ENCODE measurements around the gene REEP1.
"Not testable (repeated sequence)": the region's sequence is repeated elsewhere in the genome, so short reads cannot be mapped to it uniquely, and the experiment has no call there.

The REEP1 gene

DNA sequence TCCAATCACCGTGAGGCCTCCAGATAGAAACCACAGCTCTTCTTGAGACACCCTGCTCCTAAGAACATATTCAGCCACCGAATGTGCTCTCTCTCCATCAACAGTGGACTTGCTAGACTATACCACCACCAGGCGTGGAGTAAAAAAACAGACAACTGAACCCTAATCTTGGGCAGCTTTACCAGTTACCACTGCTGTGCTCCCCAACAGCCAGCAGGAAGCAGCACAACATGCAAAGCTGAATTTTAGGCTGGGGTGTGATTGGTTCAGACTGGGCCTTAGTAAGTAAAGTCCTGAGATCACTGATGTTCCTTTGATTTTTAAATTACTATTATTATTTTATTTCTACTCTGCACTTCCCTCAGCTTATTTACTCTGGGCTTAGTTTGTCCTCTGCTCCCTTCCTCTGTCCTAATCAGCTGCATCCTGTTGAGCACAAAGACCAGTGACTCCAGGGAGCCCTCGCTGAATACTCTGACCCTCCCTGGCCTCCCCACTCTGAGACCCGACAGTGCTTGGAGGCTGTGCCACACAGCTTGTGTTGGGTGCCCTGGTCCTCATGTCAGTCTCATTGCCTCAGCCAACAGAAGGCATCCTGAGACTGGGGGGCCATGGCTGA is 116.3 kb downstream of the REEP1 start:
- DNase-seq, result peak; percentile 34

DNA sequence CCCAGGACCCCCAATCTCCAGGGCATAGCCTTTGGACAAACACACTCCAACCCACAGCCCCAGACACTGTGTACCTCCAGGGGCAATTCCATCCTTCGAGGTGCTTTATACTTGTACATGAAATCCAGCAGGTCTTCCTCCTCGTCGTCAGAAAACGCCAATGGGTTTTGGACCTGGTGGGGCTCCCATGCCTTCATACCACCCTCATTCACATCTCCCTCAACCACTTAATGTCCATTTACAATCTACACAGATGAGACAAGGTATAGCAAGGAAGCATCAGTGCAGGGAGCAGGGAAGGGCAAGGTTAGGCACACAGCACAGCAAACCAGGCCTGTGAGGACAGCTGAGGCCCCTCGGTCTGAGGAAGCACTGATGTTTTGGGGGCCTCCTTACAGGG is 117.5 kb downstream of the REEP1 start:
- no peak for DNase-seq

DNA sequence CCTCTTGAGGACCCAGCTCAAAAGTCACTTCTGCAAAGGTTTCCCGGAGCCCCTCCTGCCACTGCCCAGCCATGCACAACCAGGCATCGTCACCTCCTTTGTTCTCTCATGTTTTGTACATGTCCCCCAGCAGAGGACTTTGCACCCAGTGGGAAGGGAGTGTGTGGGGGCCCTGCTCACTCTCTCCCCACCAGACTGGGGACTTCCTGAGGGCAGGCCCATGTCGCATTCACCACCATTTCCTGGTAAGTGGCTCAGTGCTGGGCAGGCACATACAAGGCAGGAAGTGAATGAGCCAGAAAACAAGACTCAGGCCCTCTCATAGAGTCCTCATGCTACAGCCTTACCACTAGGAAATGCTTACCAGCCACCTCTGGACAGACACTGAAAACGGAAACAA is 119.3 kb downstream of the REEP1 start:
- DNase-seq, result no peak

DNA sequence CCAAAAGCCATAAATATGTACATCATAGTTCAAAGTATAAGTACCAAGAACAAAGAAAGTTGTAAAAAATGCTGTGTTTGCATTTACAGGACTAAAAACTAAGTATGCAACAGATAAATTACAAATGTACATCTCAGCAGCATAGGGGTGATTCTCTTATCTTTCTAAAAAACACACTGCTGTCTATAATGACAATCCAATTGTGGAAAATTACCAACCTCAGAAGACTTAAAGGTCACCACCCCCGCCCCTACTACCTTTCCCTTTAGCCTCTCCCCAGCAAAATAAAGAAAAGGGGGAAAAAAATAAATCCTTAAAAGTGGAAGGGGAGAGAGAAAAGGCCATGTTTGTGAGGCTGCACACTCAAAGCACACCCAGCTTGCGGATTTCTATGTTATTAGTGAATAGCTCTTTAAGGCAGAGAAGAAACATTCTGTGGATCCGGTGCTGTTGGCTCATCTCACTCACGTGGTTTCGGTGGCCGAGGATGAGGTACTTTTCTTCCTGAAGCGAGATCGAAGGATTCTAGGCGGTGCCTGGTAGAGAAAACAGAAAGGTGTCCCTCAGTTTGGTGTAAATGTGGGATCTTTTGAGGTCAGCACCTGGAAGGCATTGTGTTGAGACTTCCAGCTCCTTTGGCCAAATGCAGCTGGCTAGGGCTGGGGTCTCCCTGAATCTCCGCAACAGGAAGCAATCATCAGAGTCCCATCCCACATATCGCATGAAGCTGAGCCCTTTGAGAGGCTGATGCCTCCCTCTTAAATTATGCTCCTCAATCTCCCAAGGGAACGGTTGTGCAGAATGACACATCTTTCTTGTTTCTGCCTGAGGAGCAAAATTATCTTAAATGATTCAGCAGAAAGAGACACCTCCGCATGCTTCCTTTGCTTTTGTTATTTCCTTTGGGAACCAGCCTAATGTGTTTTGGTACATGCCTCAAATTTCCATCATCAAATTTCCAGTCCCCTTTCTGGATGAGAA is 120.6 kb downstream of the REEP1 start:
- DNase-seq, result no peak

DNA sequence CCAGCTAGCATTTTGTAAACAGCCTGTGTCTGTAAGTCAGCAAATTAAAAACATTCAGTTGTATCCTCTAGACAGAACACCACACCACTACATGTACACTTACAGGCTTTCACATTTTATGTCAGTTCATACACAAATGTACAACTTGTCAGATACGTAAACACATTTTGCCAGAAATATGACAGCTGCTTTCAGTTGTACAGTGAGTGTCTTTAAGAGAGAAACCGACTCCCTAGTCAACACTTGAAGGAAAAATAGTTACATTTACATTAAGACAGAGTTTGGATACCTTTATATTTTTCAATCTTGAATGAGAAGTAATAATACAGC is 123.0 kb downstream of the REEP1 start:
- no peak for DNase-seq

DNA sequence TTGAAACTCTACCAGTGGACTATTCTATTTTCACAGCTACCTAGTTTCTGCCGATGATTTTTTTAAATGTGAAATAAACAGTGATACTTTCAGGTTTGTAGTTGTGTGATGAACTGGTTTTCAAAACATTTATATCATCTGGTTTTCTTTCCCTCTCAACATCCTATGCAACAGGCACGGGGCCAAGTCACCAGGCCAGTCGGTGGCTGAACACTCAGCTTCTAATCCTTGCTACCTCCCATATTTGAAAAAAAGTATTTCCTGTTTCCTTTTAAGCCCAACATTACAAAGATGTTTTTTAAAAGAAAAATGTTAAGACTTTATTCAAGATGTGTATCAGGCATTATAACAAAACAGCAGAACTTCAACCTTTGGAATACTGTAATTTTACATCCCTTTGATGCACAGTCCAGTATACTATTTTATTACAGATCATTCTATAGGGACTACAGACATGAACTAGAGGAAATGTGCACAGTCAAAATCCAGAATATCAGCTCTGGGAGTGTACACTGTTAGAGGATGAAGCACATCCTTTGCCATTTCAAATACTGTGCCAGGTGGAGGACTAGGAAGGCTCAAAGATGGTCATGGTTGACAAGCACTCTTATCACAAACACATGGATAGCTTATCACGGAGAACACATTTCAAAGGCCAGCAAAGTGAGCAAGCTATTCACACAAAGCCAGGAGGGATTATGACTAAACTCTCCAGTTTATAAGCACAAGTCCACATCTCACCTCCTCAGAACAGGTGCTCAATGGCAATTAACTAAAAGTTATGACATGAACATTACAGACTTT is 123.5 kb downstream of the REEP1 start:
- peak; percentile 35 for DNase-seq

DNA sequence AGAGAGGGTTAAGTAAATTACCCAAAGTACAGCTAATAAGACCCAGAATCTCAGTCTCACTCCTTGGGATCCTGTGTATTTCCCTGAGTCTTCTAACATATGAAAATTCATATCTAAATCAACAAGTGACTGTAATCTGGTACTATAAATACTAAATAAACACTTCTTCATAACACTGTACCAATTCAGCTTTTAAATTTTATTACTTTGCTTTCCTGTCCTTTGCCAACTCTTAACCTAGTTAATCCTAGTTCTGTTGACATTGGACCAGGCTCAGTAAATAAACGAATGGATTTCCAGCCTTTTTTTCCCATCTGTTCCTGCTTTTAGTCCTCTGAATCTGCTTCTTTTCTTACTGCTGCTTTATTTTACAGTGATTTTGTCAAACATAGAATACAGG is 124.4 kb downstream of the REEP1 start:
- no peak for DNase-seq

DNA sequence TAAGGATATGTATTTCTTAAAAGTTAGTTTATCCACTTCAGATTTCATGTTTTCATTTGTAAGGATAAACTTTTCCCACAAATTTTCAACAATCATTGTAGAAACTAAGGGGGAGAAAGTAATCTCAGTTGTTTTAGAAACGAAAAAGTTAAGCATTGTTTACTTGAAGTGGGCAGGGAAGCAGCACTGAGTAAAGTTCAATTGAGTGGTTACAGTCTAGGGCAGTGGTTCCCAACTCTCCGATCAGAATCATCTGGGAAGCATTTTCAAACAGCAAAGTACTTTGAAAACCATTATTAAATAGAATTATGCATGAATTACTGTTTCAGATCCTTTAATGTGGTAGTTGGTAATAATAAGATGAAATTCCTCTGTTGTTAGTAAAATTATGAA is 125.6 kb downstream of the REEP1 start:
- no peak for DNase-seq

DNA sequence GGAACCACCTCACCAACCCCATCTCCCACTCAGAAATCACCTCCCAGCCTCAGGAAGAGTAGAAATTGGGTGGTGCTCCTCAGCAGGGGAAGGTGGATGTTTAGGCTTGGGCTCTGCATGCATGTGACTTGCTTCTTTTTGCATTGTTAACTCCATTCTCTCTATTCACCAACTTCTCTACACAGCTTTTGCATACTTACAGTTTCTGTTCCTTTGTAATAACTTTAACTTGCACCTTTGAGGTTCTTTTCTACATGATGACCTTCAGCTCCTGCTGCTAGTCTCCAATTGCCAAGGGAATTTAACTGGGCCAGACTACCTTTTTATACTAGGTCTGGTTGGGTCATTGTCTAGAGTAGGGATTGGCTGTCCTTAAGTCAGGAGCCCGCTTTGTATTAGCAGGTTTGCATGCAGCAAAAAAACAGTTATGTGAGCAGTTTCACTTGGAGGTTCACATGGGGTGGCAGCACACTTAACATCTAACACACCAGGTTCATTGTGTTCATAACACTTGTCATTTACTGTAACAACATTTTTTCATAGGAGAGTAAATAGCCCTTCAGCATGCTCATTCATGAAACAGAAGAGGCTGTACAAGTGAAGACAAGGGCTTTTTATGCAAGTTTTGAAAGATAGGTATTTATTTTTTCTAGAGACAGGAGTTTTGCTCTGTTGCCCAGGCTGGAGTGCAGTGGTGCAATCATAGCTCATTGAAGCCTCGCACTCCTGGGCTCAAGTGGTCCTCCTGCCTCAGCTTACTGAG is 126.2 kb downstream of the REEP1 start:
- DNase-seq, result no peak

DNA sequence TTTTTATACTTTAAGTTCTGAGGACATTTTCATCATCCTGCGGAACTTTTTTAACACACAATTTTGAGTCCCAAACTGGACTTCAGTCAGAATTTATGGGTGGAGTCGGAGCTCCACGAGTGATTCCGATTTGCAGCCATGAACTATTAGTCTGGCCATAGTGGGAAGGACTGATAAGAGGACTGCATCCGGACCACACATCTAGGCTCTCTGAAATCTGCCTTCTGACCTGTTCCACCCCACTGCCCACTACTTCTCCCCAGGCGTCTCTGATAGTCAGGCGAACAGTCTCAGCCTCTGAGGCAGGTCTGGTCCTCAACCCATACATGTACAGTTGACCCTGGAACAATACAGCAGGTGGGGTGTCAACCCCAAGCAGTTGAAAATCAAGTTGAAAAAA is 133.0 kb downstream of the REEP1 start:
- DNase-seq, result no peak

DNA sequence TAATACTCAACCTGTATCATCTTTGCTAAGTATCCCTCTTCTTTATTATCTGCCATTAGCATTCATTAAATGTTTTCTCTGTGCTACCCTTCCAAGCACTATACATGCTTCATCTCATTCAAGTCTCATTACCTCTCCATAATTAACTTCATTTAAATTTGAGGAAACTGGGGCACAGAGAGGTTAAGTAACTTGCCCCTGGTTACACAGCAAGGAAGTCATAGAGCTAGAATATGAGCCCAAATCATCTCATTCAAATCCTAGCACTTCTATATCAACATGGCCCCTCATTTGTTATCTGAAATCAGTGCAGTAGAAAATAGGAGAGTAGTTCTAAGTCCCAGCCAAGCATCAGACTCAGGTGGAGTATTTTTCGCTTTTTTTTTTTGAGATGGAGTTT is 133.8 kb downstream of the REEP1 start:
- no peak for DNase-seq

DNA sequence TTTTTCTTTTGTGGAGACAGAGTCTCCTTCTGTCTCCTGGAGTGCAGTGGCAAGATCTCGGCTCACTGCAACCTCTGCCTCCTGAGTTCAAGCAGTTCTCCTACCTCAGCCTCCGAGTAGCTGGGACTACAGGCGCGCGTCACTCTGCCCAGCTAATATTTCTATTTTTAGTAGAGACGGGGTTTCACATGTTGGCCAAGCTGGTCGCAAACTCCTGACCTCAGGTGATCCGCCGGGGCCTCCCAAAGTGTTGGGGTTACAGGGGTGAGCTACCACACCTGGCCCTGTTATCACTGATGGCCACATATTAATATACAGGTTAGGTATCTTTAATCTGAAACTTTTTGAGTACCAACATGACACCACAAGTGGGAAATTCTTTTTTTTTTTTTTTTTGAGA is 134.7 kb downstream of the REEP1 start:
- no peak for DNase-seq

DNA sequence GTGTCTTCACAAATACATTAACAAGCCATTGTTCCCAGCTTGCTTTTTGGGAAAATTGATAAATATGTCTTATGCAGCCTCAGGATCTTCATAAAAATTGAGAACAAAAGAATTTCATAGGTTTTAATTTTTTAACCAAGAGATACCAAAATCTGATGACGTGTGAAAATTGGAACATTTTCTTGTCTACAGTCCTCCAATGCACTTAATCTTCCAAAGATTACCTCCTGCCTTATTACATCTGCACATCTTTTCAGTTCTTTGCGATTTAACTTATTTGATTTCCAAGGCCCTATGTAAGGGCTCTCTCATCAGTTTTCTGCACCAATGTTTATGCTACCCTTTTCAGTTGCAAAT is 135.1 kb downstream of the REEP1 start:
- no peak for DNase-seq

DNA sequence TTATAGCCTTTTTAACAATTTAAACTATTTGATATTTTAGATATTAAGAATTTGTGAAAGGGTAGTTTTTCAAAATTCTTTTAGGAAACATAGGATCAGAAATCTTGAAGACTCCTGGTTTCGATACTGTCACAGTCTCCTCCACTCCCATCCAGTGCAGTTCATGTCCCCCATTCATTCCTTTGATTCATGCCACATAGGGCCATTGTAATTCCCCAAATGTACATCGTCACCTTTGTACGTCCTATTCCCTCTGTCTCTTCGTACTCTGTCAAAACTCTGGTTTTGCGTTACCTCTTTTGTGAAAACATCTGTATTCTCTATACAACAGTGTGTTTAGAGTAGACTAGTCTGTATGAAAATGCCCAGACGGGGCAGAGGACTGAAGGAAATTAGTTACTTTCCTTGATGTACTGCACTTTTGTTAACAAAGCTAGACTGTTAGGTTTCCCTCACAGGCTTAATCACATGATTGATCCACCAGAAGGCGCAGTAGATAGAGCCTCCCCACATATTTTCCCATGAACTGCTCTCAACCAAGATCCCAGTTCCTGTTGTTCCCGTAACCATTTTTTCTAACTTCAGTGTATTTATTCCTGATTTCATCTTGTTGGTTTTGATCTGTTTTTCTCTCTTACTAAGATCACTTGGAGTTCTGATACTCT is 135.6 kb downstream of the REEP1 start:
- DNase-seq, result no peak

DNA sequence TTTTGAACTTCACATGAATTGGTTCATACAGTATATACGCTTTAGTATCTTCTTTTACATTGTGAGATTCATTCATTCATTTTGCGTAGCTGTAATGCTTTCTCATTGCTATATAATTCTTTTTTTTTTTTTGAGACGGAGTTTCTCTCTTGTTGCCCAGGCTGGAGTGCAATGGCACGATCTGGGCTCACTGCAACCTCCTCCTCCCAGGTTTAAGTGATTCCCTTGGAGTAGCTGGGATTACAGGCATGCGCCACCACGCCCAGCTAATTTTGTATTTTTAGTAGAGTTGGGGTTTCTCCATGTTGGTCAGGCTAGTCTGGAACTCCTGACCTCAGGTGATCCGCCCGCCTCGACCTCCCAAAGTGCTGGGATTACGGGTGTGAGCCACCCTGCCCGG is 136.9 kb downstream of the REEP1 start:
- not testable (repeated sequence) for DNase-seq

DNA sequence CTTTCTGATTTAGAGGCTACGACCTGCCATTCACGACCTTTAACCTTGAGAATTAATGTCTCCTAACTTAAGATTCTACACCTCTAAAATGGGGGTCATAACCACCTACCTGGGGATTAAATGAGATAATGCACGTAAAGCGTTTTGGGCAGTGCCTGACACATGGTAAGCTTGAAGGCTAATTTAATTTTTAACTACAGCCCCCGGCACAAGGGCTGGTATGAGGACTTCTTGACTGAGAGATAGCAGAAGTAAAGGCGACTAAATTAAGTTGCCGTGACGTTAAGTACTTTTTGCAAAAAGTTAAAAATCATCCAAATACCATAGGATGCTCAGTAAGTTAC is 137.6 kb downstream of the REEP1 start:
- no peak for DNase-seq

DNA sequence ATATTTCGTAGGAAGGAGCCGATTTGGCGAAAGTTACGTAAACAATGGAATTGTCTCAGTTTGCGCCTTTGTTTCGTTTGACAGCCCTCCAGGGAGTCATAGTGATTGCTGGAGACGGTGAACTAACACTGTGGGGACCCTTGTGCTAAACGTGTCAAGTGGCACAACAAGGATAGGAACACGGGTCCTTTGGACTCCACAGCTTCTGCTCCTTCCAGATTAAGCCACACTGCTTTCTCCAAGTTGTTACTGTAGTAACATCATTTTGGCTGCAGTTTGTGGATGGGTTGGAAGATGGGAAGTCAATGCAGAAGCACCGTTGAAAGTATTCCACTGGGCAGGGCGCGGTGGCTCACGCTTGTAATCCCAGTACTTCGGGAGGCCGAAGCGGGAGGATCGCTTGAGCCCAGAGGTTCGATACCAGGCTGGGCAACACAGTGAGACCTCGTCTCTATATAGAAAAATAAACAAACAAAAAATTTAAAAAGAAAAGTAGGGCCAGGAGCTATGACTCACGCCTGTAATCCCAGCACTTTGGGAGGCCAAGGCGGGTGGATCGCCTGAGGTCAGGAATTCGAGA is 141.5 kb downstream of the REEP1 start:
- DNase-seq, result no peak

DNA sequence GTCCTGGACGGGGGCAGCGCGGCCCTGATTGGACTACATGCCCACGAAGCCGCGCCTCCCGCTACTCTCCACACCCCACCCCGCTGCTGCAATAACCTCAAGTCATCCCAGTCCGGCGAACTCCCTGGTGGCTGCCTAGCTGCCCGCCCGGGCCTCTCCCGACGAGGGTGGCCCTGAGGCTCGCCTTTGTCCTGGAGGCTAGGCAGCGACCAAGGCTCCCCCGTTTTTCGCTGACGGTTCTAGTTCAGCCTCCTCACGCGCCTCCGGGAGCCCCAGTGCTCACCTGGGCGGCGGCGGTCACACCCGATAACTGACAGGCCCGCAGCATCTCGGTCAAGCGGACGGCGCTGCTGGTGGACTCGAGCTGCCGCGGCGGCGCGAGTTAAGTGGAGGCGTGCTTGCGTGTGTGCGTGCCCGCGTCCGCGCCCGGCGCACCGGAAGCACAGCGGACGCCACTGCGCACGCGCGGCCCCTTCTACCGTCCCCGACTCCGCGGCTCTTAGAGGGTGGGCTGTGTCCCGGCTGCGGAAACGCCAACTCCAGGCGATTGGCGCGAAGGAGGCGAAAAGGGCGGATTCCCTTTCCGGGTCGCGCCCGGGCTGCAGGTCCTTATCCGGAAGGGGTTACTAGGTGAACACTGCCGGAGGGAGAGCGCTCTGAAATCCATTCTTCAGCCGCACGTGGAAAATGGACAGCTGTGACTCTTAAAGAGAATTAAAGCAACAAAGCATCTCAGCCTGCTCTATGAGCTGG is 142.2 kb downstream of the REEP1 start, which contains the start of gene IMMT:
Gene IMMT (minus strand): TSS at position 408 of the 753 bp plus-strand sequence. CDS start 80 bp downstream, at position 328.
- peak; percentile 98 for DNase-seq

DNA sequence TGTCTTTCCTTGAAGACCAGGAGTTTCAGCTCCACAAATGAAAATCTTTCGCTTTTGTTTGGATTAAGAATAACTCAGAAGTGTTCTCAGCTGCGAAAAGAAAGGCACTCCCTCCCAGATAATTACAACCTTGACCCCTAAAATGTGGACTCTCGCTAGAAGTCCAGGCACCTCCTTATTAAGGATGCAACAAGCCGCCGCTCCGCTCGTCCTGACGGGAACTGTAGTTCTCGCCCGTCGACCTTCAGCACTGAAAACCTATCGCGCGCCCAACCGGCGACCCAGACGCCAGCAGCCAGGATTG is 142.7 kb downstream of the REEP1 start:
- no peak for DNase-seq

DNA sequence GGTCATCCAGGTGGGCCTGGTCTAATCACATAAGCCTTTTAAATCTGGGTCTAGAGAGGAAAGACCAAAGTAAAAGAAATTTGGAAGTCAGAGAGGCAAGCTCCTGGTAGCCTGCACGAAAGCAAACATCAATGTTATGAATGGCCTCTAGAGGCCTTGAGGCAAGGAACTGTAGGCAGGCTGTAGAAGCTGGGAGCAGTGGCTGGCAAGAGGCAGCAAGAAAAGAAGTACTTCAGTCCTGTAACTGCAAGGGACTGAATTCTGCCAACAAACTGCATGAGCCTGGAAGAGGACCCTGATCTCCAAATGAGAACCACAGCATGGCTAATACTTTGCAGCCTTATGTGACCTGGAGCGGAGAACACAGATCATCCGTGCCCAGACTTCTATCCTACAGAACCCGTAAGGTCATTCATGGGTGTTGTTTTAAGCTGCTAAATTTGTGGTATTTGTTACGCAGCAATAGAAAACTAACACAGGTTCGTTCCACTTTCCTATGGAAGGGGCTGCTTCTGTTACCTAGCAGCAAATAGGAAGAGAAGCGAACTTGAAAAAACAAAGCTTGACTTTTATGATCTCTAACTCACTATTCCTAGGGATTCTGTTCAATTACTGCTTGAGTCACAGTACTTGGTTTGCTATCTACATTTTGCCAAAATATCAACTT is 143.4 kb downstream of the REEP1 start:
- DNase-seq, result no peak
